Germinal center (tissue), 1 donor: ENCODE results near the gene RAB35.

Source experiments
- DNase-seq: peaks from one replicate; pipeline ENCODE4 v3.0.0; 2012; ENCODE audit warnings: mixed read lengths, low spot score

RAB35 gene

DNA sequence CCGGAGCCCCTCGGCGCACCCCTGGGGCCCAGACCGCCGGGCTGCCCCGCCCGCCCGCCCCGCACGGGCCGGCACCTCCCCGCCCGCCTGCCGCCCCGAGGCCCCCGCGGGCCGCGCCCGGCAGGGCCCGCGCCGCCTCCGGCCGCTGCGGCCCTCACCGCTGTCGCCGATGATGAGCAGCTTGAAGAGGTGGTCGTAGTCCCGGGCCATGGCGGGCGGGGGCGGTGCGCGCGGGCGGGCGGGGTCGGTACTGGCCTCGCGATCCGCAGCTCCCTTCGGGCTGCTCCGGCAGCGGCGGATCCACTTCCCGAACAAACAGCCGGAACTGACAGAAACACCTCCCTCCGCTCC lies at the start of gene RAB35:
Gene RAB35 (minus strand): TSS at position 313 of the 351 bp plus-strand sequence. CDS start 103 bp downstream, at position 210.
- no peak for DNase-seq

DNA sequence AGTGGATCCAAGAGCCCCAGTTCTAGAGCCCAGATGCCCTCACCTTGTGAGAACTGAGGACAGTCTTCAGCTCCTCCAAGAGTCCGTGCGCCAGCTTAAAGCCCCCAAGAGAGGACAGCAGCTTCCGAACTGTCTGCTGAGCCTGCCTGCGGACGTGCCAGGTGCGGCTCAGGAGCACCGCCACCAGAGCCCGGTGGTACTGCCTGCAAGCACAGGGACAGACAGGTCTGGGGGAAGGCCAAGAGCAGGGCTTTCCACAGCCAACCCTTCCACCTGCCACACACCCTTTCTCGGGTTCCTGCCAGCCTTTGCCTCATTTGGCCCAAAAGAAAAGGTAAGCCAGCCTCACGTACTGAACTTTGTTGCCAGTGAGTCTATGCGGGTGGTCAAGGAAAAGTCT lies 47.7 kb upstream of the RAB35 start:
- DNase-seq, result no peak

DNA sequence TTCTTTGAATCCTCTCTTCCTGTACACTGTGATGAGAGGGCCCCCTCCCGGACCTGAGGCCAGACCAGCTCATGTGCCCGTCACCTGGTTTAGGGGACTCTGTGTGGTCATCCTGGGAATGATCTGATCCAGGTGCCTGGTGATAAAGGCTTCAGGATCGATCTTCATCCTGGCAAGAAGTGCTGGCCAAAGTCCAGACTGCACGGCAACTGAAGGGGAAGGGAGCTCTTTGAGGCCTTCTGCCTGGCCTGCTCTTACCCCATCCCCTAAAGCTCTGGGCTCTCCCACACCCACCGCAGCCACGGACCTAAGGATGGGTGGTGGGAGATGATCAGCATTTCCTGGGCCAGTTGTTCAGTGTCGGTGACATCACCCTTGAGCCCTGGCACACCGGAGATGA lies 46.2 kb upstream of the RAB35 start:
- DNase-seq, result no peak

DNA sequence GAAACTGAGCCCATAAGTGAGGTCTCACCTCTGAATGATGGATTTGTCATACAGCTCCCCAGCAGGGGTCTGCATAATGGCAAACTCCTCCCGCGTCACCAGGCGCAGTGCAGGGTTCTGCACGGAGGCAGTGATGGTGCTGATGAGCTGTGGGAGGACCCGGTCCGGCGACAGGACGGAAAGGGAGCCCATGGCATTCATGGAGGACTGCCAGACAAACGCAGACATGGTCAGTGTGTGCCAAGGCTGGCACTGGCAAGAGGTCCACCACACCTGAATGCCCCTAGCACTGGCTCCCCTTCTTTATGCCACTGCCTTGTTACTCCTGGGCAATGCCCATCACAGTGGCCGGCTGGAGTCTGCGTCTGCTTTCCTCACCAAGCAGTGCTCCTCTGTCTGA lies 45.3 kb upstream of the RAB35 start:
- no peak for DNase-seq

DNA sequence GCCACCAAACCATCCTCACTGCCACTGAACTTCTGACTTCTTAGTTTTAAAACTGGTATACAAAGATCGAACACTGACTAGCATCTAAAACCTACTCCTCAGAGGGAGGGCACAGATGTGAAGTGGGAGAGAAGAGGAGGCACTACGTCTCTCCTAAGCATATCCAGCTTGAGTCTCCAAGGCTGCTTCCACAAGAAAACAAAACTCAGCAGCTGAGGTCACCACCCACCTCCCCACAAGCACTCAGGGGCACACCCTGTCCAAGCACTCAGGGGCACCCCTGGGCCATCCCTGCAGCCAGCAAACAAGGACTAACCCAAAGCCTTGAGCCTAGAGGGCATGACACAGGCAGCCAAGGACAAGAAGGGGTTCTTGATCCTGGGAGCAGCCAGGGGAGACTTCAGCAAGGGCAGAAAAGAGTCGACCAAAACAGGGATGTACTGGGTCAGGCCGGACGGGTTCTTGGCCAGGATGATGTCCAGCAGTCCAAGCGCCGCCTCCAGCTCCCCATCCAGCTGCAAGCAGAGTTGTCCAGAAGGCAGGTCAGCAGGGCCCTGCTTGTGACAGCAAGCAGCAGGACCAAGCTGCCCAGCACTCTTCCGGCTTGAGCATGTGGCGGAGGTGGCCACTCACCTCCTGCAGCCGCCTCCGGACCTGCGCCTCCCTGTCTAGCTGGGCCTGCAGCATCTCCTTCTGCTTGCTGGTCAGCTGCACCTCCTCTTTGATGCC lies 43.1 kb upstream of the RAB35 start:
- no peak for DNase-seq

DNA sequence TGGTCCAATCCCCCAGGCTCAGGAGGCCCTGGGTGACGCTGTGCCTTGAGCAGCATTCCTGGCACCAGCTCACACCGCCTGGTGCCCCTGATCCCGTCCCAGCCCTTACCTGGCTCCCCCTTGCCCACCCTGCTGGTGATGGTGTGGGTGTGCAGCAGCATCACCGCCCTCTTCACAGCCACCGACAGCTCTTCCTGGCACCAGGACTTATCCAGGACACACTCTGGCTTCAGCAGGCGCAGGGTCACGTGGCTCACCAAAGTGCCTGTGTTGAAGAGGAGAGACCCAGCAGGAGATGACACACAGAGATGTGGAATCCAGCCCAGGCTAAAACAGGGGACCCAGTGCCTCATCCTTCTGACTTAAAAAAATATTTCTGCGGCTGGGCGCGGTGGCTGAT lies 41.8 kb upstream of the RAB35 start:
- no peak for DNase-seq

DNA sequence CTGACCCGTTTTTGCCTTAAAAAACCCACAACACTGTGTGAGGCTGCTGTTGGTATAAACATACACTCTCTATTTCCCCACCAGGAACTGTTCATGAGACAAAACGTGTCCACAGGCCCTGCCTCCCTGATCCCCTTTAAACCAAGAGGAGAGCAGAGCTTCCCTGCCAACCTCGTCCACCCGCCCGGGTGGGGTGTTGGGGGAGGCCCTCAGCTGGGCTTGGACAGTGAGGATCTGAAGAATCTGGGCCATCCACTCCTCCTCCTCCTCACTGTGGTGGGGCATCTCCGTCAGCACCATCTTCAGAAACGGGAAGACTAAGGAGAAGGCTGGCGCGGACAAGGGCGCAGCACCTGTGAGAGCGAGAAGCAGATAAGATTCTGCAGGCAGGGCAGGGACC lies 41.1 kb upstream of the RAB35 start:
- DNase-seq, result no peak

DNA sequence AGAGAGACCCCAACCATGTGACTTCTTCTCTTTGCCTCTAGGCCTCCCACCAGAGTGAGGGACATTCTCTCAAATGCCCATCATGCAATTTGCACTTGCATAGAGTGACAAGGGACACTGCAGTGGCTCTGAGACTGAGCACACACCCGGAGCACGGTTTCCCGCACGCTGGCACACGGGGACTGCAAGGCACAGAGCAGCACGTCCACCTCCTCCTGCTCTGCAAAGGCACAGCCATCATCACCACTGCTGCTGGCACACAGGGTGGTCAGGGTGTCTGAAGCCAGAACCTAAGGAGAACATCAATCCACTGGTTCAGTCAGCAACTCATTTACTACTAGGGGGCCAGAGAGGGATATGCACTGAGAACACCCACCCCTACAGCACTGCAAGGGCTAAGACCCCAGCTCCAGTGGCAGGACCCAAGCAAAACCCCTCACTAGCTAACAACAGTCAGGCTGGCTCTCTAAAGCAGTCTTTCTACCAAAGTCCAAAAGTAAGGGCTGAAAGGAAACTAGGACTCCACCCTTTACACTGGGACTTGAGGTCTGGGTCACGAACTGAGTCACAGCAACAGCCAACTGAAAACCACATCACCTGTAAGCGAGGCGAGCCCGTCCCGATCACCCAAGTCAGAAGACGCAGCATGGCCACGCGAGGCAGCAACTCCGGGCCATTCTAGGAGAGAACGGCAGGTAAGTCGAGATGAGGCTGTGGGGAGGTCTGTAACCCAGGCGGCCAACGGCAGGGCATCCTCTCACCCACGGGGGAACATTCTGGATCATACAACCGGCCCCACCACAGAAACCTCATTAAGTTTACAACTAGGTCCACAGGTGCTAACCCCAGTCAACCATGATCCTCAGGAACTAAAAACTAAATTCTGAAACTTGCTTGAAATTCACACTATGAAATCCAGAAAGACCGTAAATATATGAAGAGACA lies 40.0 kb upstream of the RAB35 start:
- DNase-seq, result no peak

DNA sequence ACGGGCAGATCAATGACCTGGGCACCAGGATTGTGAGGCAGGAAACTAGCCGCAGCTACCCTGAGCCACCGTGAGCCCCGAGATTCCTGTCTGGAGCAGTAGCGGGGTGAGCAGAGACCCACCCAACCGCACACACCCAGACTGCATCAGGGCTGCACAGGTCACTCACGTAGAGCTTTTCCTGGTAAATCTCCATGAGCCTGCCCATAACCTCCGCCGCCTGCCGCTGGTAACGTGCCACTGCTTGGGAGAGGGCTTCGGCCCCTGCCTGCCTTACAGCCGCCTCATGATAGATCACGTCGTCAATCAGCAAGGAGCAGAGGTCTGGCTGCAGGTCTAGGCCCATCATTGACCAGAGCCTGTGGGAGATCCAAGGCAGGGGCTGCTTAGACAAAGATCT lies 38.5 kb upstream of the RAB35 start:
- DNase-seq, result no peak

DNA sequence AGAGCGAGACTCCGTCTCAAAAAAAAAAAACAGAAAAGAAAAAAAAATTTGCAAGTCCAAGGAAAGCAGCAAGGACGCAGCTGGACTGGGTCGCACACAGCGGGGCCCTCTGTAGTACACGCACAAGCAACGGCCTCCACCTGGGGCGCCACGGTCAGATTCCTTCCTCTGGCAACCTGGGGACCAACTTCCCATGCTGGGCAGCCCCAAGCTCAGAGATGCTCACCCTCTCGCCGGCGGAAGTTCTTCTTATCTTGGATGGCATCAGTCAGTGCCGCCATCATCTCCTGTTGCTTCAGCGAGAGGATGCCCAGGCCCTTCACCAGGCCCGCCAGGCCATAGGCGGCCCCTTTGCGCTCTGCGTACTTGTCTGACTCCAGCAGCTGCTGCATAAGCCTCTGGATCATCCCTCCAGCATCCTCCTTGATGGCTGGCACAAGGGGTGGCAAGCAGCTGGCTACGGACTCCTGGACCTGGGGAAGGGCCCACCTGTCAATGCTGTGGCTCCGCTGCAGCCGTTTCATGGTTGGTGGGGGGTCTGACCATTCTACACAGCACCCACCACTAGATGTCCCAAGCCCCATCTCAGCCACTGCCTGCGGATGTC lies 34.5 kb upstream of the RAB35 start:
- DNase-seq, result no peak

DNA sequence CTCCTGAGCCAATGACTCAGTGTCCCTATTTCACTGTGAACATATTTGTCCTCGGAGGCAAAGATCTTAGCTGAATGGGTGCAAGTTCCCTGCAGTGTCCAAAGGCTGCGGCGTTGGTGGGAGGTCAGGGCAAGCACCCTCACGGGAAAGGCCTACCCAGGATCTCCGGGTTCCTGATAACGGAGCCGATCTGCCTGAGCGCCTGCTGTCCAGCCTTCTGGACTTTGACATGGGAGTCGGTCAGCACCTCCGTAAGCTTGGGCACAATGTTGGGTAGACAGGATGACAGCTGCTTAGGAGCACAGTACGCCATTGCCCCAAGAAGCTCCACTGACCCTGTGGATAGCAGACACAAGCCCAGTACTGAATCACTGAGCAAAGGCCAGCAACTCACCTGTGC lies 31.5 kb upstream of the RAB35 start:
- DNase-seq, result no peak

DNA sequence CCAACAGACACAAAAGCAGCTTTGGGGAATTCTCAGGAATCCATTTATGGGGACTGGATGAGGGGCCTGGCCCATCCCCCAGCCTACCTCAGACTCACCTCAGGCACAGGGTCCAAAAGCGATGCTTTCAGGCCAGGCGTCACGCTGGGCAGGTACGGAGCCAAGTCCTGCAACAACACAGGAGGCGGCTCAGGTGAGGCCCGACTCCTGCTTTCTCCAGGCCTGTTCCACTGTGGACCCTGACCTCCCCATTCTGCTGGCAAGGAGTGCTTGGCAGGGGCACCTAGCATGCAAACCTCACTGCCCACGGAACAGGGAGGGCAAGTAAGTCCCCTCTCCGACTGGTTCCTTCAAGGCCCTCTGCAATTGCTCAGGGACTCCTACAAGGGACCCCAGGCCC lies 28.6 kb upstream of the RAB35 start:
- no peak for DNase-seq

DNA sequence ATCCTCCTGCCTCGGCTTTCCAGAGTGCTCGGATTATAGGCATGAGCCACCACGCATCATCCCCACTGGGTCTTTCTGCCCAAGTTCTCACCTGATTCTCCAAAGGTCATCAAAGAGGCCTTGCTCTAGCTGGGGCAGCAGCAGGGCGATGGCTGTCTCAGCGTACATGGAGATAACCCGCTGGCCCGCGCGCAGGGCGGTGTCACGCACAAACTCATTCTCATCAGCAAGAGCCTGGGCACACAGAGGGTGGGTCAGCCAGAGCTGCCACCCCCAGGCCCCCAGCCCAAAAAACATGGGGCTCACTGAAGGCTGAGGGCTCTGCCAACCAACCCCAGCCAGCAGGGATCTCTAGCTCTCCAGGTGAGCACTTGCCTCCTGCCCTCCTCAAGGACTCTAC lies 27.7 kb upstream of the RAB35 start:
- no peak for DNase-seq

DNA sequence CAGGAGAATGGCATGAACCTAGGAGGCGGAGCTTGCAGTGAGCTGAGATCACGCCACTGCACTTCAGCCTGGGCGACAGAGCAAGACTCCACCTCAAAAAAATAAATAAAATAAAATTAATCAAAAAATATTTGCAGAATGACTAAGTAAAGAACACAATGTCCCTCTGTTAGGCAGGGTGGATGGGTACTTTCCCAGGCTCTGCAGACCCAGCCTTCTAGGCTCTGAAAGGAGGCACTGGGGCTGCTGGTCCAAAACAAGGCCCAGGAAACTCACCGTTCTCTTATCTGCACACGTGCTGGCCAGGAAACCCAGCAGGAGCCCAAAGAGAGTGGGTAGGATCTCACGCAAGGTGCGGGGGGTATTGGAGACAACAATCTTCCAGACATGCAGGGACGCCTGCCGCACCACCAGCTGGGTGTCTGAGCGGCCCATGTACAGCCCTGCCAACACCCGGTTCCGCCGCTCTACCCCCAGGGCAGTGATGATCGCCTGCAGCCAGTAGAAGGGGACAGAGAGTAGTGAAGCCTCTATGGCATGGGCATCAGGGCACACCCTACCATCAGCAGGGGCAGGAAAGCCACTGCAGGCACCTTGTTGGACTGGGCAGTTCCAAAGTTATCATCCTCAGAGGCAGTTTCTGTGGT lies 25.8 kb upstream of the RAB35 start:
- no peak for DNase-seq

DNA sequence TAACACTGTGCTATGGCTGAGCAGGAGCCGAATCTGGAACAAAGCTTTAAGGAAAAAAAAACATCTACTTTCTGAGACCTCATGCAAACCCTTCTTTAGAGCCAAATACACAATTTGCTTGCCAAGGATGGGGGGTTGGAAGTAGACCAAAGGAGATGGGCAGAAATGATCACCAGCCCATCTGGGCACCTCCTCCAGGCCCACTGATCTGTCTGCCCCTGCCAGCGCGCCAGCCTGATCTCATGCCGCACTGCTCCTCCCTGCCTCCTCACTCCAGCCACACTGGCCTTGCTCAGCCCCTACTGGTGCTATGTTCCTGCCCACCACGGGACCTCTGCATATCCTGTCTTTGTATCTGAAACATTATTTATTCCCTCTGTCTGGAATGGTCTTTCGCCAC lies 24.8 kb upstream of the RAB35 start:
- no peak for DNase-seq

DNA sequence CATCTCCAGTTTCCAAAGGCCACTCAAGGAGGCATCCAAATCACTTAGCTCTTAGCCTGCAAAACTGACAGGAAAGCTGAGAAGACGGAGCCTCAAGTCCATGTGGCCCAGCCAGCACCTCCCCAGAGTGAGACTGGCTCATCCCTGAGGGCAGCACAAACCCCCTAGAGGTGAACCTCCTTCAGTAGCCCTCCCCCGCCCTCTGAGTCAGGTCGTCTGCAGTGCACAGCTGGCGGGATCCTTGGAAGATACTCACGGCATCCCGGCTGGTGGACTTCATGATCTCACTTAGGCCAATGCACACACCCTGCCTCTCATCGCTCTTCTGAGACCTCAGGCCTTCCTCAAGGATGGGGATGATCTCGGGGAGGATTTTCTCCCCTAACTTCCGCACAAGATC lies 24.1 kb upstream of the RAB35 start:
- DNase-seq, result no peak

DNA sequence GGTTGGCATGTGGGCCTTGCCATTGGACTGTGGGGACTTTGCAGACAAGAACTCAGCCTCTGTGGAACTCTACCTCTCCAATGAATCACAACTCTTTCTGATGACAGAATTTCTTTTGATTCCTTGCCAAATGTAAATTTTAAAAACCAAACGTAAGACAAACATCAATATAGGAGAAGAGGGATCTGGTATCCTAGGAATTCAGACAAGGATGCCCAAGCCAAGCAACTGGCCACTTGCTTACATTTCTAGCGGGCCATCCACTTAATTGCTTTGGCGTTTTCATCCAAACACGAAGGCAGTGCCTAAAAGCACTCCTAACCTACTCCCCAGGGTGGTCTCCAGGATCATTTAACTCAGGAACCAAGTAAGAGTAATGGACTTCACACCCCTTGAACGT lies 23.4 kb upstream of the RAB35 start:
- no peak for DNase-seq

DNA sequence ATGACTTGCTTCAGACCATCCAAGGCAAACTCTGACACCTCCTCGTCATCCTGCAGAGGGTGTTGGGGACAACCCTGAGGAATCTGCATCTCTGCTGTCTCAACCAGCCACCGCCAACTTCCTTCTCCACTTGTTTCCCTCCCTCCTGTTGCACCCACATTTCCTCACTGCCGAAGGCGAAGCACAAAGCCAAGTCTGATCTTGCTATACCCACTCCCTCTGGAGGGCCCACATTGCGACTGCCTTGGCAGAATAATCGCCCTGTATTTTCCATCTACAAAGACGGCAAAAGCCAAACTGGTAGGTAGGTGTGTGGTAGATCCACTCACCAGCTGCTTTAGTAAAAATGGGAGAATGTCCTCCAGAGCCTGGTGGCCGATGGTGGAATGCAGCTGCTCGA lies 21.8 kb upstream of the RAB35 start:
- no peak for DNase-seq

DNA sequence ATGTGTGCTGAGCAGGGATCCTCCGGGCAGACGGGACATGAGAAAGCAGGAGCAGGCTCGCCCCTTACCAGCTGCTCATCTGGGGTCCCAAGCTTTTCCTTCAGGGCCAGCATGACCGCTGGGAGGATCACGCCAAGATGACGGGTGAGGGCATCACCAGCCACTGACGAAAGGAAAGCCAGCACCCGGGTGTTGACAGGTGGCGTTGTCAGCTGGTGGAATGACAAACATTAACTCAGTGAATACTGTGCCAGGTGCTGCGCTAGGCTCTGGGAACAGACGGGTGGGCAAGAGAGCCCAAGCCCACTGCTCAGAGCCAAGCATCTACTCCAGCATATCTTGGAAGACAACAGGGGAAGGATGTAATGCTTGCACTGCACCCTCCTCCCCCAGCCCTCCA lies 21.3 kb upstream of the RAB35 start:
- DNase-seq, result no peak

DNA sequence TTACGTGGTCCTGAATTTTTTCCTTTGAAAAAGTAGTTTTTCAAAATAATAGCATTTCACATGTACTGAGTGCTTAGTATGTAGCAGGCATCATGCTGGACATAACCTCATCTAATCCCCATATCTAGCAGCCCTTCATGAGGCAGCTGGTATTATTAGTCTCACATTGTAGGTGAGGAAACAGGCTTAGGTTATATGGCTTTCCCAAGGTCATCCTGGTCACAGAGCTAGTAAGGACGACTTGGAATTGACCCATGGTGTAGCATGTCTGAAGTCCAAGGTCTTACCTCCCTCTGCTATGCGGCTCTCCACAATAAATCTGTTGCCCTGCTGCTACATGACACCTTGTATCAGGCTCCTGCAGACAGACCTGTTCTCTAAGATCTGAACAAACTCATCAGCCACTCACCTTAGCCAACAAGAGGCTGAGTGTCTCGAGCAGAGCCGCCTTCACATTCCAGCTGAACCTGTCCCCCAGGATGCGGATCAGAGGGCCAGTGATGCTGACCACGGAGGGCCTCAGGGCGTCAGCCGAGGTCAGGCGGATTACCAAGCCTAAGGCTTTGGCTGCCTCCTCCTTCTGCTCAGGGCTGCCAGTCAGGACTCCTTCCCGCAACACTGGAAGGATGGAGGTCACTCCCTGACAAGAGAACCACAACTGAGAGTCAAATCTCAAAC lies 19.7 kb upstream of the RAB35 start:
- no peak for DNase-seq

DNA sequence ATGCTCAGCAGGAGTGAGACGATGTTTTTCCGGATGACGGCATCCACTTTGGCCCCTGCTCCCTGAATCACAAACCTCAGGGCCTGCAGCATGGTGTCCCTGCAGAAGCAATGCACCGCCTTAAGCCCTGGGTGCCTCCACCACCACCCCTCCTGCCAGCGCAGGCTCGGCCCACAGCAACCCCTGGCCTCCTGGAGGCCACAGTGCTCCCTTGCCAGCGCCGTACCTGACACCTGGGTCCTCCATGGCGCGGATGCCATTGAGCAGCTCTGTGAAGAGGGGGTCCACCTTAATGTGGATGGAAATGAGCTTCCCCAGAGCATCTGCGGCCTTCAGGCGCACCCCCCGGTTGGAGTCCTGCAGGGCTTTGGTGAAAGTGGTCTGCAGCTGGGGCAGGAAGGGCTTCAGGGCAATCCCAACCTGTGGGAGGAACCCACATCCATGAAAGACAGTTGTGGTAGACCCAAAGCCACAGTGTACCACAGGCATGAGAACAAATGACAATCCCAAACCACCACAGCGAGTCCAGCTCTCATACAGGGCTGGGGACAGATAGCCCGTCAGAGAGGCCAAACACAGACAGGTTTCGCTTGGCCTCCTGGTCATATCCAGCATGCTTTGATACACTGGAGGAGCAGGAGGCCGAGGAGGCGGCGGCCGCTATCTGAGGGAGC lies 17.9 kb upstream of the RAB35 start:
- no peak for DNase-seq
